Measurements from ENCODE around the gene ATXN7L3.

Gene ATXN7L3

GRCh38 chr17:44218344-44219107 lies 18.8 kb upstream of the ATXN7L3 start:
- peak; percentile 79 for DNase-seq (ENCODE audit: low spot score)

GRCh38 chr17:44217738-44218343 lies 18.2 kb upstream of the ATXN7L3 start:
- DNase-seq (ENCODE audit: low spot score) = no peak

DNA sequence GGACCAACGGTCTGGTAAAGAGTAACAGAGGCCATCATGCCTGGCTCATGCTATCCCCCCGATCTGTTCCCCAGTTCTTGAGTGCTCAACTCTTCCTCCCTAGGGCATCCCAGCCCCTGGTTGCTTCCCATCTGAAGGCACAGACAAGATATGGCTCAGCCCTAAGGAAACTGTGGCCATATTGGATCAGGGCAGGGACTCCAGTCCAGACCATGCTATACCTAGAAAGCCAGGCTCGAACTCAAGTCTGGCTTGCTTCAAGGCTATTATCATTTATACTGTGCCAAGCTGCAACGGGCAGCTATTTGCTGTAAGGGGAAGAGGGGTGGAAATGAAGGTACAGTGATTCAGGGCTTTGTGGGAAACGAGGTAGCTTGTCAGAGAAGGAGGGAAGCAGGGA lies 17.0 kb upstream of the ATXN7L3 start:
- DNase-seq (ENCODE audit: low spot score) = no peak

DNA sequence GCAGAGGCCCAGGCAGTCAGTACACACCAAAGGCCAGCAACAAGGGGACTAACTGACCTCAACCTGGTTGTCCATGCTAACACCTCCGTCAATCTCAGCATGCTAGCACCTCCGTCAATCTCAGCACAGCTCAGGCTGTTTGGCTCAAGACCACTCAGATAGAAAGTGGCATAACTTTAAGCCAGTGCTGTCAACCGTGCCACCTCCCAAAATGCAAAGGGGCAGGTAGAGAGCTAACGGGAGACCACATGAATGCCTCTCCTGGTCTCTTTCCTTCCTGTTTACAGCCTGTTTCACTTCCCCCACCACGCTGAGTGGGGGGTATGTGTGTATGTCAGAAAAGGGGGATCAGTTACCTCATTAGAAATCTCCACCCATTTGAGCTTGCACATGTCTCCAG lies 16.5 kb upstream of the ATXN7L3 start:
- no peak for DNase-seq (ENCODE audit: low spot score)

- no peak for DNase-seq (ENCODE audit: low spot score)
Measured at GRCh38 chr17:44214896-44215295, 15.2 kb upstream of the ATXN7L3 start.

DNA sequence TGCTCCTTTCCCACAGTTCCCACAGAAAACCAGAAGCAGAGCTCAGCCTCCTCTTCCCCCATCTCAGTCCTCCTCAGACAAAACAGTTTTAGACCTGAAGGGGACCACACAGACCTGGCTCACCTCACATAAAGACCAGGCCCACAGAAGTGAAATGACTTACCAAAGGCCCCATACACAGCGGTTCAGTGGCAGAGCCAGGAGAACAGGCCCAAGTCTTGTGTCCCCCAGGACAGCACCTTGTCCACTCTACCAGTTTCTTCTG lies 14.5 kb upstream of the ATXN7L3 start:
- DNase-seq (ENCODE audit: low spot score) = no peak

DNA sequence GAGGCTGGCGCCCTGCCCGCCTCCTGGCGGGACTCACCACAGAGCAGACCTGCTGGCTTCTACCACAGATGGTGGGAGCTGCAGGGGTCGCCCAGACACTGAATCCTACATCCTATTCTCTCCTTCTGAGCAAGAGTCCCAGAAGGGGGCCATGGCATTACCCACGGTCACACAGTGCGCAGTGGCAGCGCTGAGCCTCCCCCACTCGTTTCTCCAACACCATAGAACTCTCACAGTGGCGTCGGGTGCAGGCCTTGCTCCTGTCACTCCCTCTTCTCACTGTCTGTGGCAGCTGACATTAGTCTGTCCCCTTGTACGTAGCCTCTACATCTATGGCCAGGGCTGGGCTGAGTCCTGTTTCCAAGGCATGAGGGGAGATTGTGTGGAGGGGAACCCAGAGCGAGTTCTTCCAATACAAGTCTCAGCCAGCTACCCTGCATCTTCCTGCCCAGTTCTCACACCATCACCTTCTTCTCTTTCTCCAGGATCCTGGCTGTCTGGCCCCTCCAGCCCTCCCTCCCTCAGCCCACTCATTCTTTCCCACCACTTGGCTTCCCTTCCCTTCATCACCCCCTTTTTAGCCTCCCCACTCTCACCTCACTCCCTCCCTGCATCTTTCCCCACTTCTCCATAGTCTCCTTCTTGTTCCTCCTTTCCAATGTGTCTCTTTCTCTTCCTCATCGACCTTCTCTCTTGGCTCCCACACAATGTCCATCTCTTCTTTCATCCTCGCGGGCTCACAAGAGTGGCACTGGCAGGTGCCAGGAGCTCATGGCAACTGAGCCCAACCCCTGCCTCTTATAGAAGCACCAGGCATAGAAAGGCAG lies 13.9 kb upstream of the ATXN7L3 start:
- DNase-seq (ENCODE audit: low spot score) = no peak

DNA sequence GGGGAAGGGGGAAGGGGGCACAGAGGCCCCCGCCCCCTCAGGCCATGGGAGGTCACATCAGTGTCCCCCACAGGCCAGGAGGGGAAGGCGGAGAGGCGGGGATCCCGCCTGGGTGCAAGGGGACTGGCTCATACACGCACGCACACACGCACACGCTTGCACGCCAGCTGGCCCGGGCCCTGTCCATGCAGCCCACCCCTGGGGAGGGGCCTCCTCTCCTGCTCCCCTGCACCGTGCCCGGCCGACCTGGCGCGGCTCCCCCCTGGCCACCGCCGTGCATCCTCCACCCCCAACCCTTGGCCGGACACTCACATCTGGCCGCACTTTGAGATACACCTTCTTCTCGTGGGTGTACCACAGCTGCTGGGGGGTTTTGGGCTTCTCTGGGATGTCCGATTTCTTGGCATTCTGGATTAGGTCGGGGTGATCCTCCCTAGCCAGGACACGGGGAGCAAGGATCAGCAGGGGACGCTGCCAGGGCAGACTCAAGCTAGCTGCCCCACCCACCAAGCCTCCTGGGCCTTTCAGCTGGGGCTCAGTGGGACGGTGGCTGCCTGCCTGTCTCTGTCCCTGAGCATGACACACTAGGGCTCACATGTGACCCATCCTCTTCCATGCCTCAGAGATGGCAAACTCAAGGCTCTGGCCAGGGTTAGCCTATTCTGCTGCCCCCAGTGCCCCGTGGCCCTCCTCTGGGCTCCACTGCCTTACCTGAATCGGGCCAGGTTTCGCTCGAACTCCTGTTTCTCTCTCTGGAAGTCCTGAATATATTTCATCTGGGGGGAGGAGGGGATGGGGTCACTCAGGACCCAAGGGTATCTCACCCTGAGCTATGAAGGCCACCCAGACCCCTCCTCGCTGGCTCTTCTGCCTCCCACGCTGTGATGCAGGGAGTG lies 13.1 kb upstream of the ATXN7L3 start:
- no peak for DNase-seq (ENCODE audit: low spot score)

- no peak for DNase-seq (ENCODE audit: low spot score)
Measured at GRCh38 chr17:44211281-44212265, 11.9 kb upstream of the ATXN7L3 start.

DNA sequence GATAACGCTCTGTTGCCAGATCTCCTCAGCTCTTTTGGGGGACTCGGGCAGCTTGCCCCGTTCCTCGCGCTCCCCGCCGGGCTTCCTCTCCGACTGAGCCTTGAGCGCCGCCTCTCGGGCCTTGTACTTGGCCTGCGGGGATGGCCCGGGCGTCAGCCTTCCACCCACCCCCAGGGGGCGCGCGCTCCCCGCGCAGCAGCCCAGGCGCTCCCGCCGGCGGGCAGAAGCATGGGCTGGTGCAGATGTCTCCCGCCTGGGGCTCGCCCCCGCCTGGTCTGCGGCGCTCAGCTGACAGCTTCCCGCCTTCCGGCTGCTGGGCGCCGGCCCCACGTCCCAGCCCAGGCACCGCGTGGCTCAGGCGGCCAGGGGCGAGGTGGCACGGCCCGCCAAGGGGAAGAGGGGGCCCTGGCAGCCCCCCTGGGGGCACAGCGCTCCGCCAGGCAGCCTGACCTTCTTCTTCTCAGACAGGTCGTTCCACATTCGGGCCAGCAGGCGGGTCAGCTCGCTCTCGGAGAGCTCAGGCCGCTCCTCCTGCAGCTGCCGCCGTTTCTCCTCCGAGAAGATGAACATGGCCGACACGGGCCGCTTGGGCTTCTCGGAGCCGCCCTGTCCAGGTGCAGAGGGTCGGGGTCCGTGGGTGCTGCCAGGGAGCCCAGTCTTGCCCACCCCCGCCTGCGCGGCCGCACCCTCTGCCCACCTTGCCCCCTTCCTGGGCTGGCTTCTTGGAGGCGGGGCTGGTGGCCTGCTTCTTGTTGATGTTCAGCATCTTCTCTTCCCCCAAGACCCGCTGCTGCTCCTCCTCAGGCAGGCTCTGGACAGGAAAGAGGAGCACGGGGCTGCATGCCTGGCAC lies 10.9 kb upstream of the ATXN7L3 start:
- DNase-seq (ENCODE audit: low spot score) = no peak

DNA sequence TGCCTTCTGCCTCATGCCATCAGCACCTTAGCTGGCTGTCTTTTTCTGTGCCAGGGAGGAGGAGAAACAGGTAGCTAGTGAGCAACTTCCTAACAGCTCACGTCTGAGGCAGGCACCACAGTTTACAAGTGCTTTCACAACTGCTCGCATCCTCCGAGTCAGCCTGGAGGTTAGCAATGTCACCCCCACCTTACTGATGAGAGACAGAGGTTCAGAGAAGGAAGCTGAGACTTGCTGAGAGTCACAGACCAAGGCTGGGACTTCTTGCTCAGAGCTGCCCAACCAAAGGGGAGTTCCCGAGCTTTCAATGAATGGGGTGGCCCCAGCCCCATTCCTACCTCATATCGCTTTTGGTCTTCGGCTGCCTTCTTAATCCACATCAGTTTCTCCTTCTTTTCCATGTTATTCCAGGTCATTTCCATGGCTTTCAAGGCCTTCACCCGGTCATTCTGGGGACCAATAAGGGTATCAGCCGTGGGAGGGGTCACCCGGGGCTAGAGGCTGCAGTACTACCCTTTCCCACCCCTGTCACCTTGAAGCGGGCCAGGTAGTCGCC lies 10.2 kb upstream of the ATXN7L3 start:
- DNase-seq (ENCODE audit: low spot score) = no peak

GRCh38 chr17:44207743-44208142 lies 8.1 kb upstream of the ATXN7L3 start:
- no peak for DNase-seq (ENCODE audit: low spot score)

DNA sequence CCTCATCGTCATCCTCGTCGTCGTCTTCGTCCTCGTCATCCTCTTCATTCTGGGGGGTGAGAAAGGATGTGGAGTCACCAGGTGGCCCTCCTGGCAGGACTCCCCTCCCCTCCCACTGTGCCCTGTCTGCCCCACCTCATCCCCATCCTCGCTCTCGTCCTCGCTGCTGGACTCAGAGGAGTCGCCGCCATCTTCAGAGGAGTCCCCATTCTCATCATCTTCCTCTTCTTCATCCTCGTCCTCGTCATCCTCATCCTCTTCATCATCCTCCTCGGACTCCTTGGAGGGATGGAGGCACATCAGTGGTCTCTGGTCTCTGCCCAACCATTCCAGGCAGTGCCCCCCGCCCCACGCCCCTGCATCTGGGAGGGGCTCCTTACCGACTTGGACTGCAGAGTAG lies 7.6 kb upstream of the ATXN7L3 start:
- no peak for DNase-seq (ENCODE audit: low spot score)

DNA sequence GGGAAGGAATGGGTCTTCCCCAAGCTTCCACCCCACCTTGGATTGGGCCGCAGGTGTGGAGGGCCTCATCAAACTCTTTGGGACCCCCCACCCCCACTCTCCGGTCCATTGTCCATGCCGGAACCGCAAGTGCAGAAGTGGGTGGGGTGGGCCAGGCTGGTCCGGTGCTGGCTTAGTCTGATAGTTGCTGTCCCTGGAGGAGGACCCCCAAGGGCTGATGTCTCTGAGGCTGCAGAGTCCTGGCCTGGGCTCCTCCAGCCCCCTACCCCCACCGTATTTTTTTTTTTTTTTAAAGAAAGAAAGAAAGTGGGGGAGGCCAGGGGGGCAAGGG lies 7.1 kb upstream of the ATXN7L3 start:
- DNase-seq (ENCODE audit: low spot score) = no peak

GRCh38 chr17:44205962-44206824 lies 6.5 kb upstream of the ATXN7L3 start:
- no peak for DNase-seq (ENCODE audit: low spot score)

- DNase-seq (ENCODE audit: low spot score) = no peak
Measured at GRCh38 chr17:44204441-44204882, 4.8 kb upstream of the ATXN7L3 start.

- DNase-seq (ENCODE audit: low spot score) = peak; percentile 63
Measured at GRCh38 chr17:44203731-44204440, 4.2 kb upstream of the ATXN7L3 start.

- no peak for DNase-seq (ENCODE audit: low spot score)
Measured at GRCh38 chr17:44202756-44203155, 3.1 kb upstream of the ATXN7L3 start.
